H1 (cell line): ENCODE data around the gene ZNF462. TPM values are rescaled to one million over a fixed set of nuclear protein-coding genes. Genes with fewer than 3 reads are reported as not detected.

ENCODE experiments used
- CTCF ChIA-PET: fragments of 300-600 bp; sonication (Branson Sonifier 250); formaldehyde crosslinking; loops from one replicate; lab custom pipeline; 2021; ENCODE audit not compliant: partially characterized antibody; lab: Charles Lee
- POLR2A ChIA-PET: fragments of 300-600 bp; sonication (Branson Sonifier 250); formaldehyde crosslinking; loops from one replicate; lab custom pipeline; 2021; ENCODE audit warnings: inconsistent platforms; ENCODE audit not compliant: partially characterized antibody; lab: Charles Lee
- DNase-seq, 2 experiments: peaks; one replicate each; pipeline versions ENCODE4 v3.0.0 to v3.0.0-alpha.2; 2010 to 2022; ENCODE audit warnings: low spot score in 2 of 2, low read depth in 1 of 2, mixed read lengths in 1 of 2
- FAIRE-seq: peaks from 2 replicates; lab custom pipeline; 2011; peaks lifted over from hg19 to GRCh38; lab: Jason Lieb, UNC
- H2AFZ ChIP-seq: 2 replicates; pipeline ENCODE4 v1.8.1; 2012; ENCODE audit warnings: low read length, inconsistent platforms
- H2AK5ac ChIP-seq: 2 replicates; pipeline ENCODE4 v1.6.1; 2013; ENCODE audit warnings: low read depth, low read length
- H2BK120ac ChIP-seq: replicated peaks from 2 replicates; pipeline ENCODE3; 2013; ENCODE audit warnings: low read depth, low read length, inconsistent platforms
- H2BK12ac ChIP-seq: 2 replicates; pipeline ENCODE4 v1.6.1; 2013; ENCODE audit warnings: low read depth, low read length
- H2BK15ac ChIP-seq: 2 replicates; pipeline ENCODE4 v1.6.1; 2013; ENCODE audit warnings: low read length
- H2BK20ac ChIP-seq: 2 replicates; pipeline ENCODE4 v1.6.1; 2013; ENCODE audit warnings: low read length
- H2BK5ac ChIP-seq: 2 replicates; pipeline ENCODE4 v1.6.1; 2013; ENCODE audit warnings: low read depth, low read length
- H3K14ac ChIP-seq: 2 replicates; pipeline ENCODE4 v1.6.1; 2013; ENCODE audit warnings: inconsistent platforms; ENCODE audit not compliant: insufficient read length
- H3K18ac ChIP-seq: 2 replicates; pipeline ENCODE4 v1.6.1; 2013; ENCODE audit warnings: low read length; ENCODE audit errors: extremely low read depth
- H3K23ac ChIP-seq: 2 replicates; pipeline ENCODE4 v1.6.1; 2013; ENCODE audit warnings: inconsistent platforms; ENCODE audit not compliant: insufficient read length
- H3K23me2 ChIP-seq: 2 replicates; pipeline ENCODE4 v1.6.1; 2013; ENCODE audit warnings: low read depth, low read length
- H3K27ac ChIP-seq: 2 replicates; pipeline ENCODE4 v1.6.1; 2011; ENCODE audit warnings: low read depth, low read length, inconsistent platforms
- H3K27me3 ChIP-seq, 4 experiments: replicated peaks in 1 of 4; 1 replicate in 1 of 4; 2 replicates in 3 of 4; pipeline versions ENCODE4 v1.6.1 to v1.8.1; 2011 to 2013; ENCODE audit warnings: low read length in 3 of 4, mild to moderate bottlenecking in 3 of 4, inconsistent platforms in 2 of 4, mixed read lengths in 2 of 4, moderate library complexity in 1 of 4; ENCODE audit not compliant: control insufficient read depth in 3 of 4, insufficient read depth in 3 of 4; ENCODE audit errors: extremely low read depth in 1 of 4
- H3K36me3 ChIP-seq, 4 experiments: 2 replicates each; pipeline versions ENCODE4 v1.6.1 to v1.8.1; 2011 to 2013; ENCODE audit warnings: mild to moderate bottlenecking in 4 of 4, low read length in 3 of 4, moderate library complexity in 2 of 4, control low read depth in 1 of 4, inconsistent platforms in 1 of 4; ENCODE audit not compliant: insufficient read depth in 4 of 4, control insufficient read depth in 2 of 4
- H3K4ac ChIP-seq: replicated peaks from 2 replicates; pipeline ENCODE3; 2013; ENCODE audit warnings: low read length, low read depth, mixed read lengths, inconsistent platforms; ENCODE audit not compliant: insufficient read length
- H3K4me1 ChIP-seq, 4 experiments: replicated peaks in 1 of 4; 1 replicate in 1 of 4; 2 replicates in 3 of 4; pipeline versions ENCODE4 v1.6.1 to v1.8.1; 2011 to 2013; ENCODE audit warnings: low read length in 3 of 4, inconsistent platforms in 2 of 4, mixed read lengths in 1 of 4; ENCODE audit not compliant: insufficient read depth in 4 of 4, control insufficient read depth in 3 of 4
- H3K4me2 ChIP-seq, 2 experiments: 2 replicates each; pipeline versions ENCODE4 v1.6.1 to v1.8.1; 2011 to 2013; ENCODE audit warnings: low read depth in 2 of 2, low read length in 2 of 2, control low read depth in 1 of 2, inconsistent platforms in 1 of 2, mild to moderate bottlenecking in 1 of 2; ENCODE audit not compliant: insufficient read depth in 1 of 2
- H3K4me3 ChIP-seq, 4 experiments: fragments of 200-600, 300-600 bp in 1 of 4; sonication (generic), shearing (Covaris generic), sonication (Bioruptor Twin) in 1 of 4; 2 replicates each; pipeline versions ENCODE4 v1.5.1 to v1.8.1; 2011 to 2016; ENCODE audit warnings: low read length in 4 of 4, low read depth in 3 of 4, control low read depth in 2 of 4, inconsistent platforms in 2 of 4, mild to moderate bottlenecking in 2 of 4, mixed read lengths in 1 of 4, moderate library complexity in 1 of 4; ENCODE audit not compliant: insufficient read depth in 2 of 4; ENCODE audit errors: extremely low read depth in 1 of 4
- H3K56ac ChIP-seq: replicated peaks from 2 replicates; pipeline ENCODE3; 2013; ENCODE audit warnings: low read depth, mild to moderate bottlenecking, mixed read lengths, low read length, inconsistent platforms; ENCODE audit not compliant: insufficient read length
- H3K79me1 ChIP-seq: 2 replicates; pipeline ENCODE4 v1.6.1; 2013; ENCODE audit warnings: low read depth, low read length, control low read depth
- H3K79me2 ChIP-seq, 2 experiments: 2 replicates each; pipeline versions ENCODE4 v1.6.1 to v1.8.1; 2012 to 2013; ENCODE audit warnings: low read length in 2 of 2, mild to moderate bottlenecking in 2 of 2, inconsistent platforms in 1 of 2; ENCODE audit not compliant: insufficient read depth in 2 of 2, control insufficient read depth in 1 of 2
- H3K9ac ChIP-seq, 4 experiments: replicated peaks in 1 of 4; 1 replicate in 1 of 4; 2 replicates in 3 of 4; pipeline versions ENCODE4 v1.6.1 to v1.8.1; 2011 to 2013; ENCODE audit warnings: low read depth in 3 of 4, low read length in 3 of 4, control low read depth in 2 of 4, mild to moderate bottlenecking in 2 of 4, moderate library complexity in 2 of 4, inconsistent platforms in 1 of 4; ENCODE audit errors: extremely low read depth in 1 of 4
- H3K9me3 ChIP-seq, 2 experiments: 2 replicates each; pipeline versions ENCODE4 v1.6.1 to v1.8.1; 2012 to 2013; ENCODE audit warnings: mild to moderate bottlenecking in 2 of 2, moderate library complexity in 2 of 2, control low read depth in 1 of 2, inconsistent platforms in 1 of 2, low read depth in 1 of 2, low read length in 1 of 2, mixed read lengths in 1 of 2; ENCODE audit not compliant: insufficient read depth in 2 of 2
- H4K20me1 ChIP-seq, 2 experiments: replicated peaks in 1 of 2; 2 replicates each; pipeline versions ENCODE3 to v1.8.1; 2011 to 2013; ENCODE audit warnings: inconsistent platforms in 2 of 2, low read length in 2 of 2, mild to moderate bottlenecking in 1 of 2; ENCODE audit not compliant: insufficient read depth in 2 of 2, control insufficient read depth in 1 of 2
- H4K5ac ChIP-seq: 2 replicates; pipeline ENCODE4 v1.6.1; 2013; ENCODE audit warnings: low read length, low read depth, mixed read lengths, inconsistent platforms; ENCODE audit not compliant: insufficient read length
- H4K8ac ChIP-seq: 2 replicates; pipeline ENCODE4 v1.8.0; 2013; ENCODE audit warnings: mild to moderate bottlenecking, moderate library complexity, low read length, inconsistent platforms; ENCODE audit not compliant: insufficient read depth; ENCODE audit errors: extremely low read depth
- H4K91ac ChIP-seq: replicated peaks from 2 replicates; pipeline ENCODE3; 2013; ENCODE audit warnings: low read length, mixed read lengths, inconsistent platforms; ENCODE audit not compliant: insufficient read length
- ATF2 ChIP-seq: IDR thresholded peaks from 2 replicates; pipeline ENCODE4 v1.6.1; 2012; ENCODE audit warnings: low read length, inconsistent platforms
- CREB1 ChIP-seq: IDR thresholded peaks from 2 replicates; pipeline ENCODE4 v1.6.1; 2012; ENCODE audit warnings: inconsistent platforms
- E2F6 ChIP-seq: IDR thresholded peaks from 2 replicates; pipeline ENCODE4 v1.6.1; 2012; ENCODE audit warnings: inconsistent platforms
- NANOG ChIP-seq: IDR thresholded peaks from 2 replicates; pipeline ENCODE4 v1.6.1; 2011; ENCODE audit warnings: low read length, low read depth, mild to moderate bottlenecking, inconsistent platforms; ENCODE audit not compliant: insufficient read depth, poor library complexity, severe bottlenecking
- POU5F1 ChIP-seq: IDR thresholded peaks from 2 replicates; pipeline ENCODE4 v1.6.1; 2011; ENCODE audit warnings: low read depth, mild to moderate bottlenecking, low read length, moderate library complexity
- TAF1 ChIP-seq: IDR thresholded peaks from 2 replicates; pipeline ENCODE4 v1.6.1; 2011; ENCODE audit warnings: mild to moderate bottlenecking, low read depth, low read length
- TEAD4 ChIP-seq: IDR thresholded peaks from 2 replicates; pipeline ENCODE4 v1.6.1; 2012; ENCODE audit warnings: low read depth, low read length, inconsistent platforms, mixed read lengths
- USF2 ChIP-seq: IDR thresholded peaks from 2 replicates; pipeline ENCODE4 v1.6.1; 2011; ENCODE audit warnings: low read length, improper control_type of control experiment
- ZNF274 ChIP-seq: IDR thresholded peaks from 2 replicates; pipeline ENCODE4 v1.7.0; 2012; ENCODE audit warnings: low read length, borderline replicate concordance; ENCODE audit errors: extremely low read depth
- WGBS, 2 experiments: shearing (Covaris generic) in 1 of 2; methylation state at CpG; one replicate each; pipeline versions ENCODE4 v1.1.6 to v1.1.7; 2013 to 2015; ENCODE audit warnings: low lambda C conversion rate in 2 of 2, mixed read lengths in 2 of 2, inconsistent platforms in 1 of 2, low coverage in 1 of 2, missing lambda C conversion rate in 1 of 2; ENCODE audit not compliant: insufficient replicate concordance in 2 of 2, insufficient coverage in 1 of 2, insufficient read length in 1 of 2; ENCODE audit errors: extremely low coverage in 1 of 2, missing lambda C conversion rate in 1 of 2; 5-methylcytosine and 5-hydroxymethylcytosine counted together
- polyA plus RNA-seq, 7 experiments: library from polyadenylated mRNA; depleted of rRNA in 3 of 7; stranded (reverse) in 5 of 7; unstranded in 2 of 7; fragments of >200 nt in 5 of 7; fragments of 200-250 nt in 2 of 7; gene quantifications; 1 replicate in 5 of 7; 2 replicates in 1 of 7; 4 replicates in 1 of 7; pipeline versions ENCODE4 v1.2.1 to v1.2.3, GENCODE V29; 2011 to 2013; ENCODE audit warnings: missing spikeins in 2 of 7, mixed read lengths in 2 of 7
- total RNA-seq: library from RNA; stranded (reverse); fragmentation: NEBNext Ultra II Directional; extraction: Animal tissue kit (Norgen Biotek cat#: 25700); gene quantifications from 2 replicates; pipeline ENCODE4 v1.2.1, GENCODE V29; 2021

The ZNF462 gene
- total and polyA plus RNA-seq, 2 of the 8 experiments (the other 6 are each of a cell fraction or from before 2014, with no cell fraction given) = 30.0 to 163 TPM

GRCh38 chr9:107046692-107047091, 183.7 kb downstream of the ZNF462 start:
- FAIRE-seq (no peak), DNase-seq (no peak)
- no peak overlapping the region for H2BK12ac ChIP-seq
- WGBS, 2 experiments = 88% methylated on average over 1 of the region's 1 CpG; no CpG with 5 or more reads in 1 of the 2 experiments
- H3K79me1 ChIP-seq = no peaks in the 10 kb centered on the region
- no peak overlapping the region for H4K5ac ChIP-seq
- no peak overlapping the region for H2BK120ac ChIP-seq
- H3K27ac ChIP-seq = no peak overlapping the region
- no peak overlapping the region for H2AFZ ChIP-seq
- H2BK5ac ChIP-seq = no peak overlapping the region
- no peak overlapping the region for H2BK20ac ChIP-seq
- no peak overlapping the region for H3K4me3 ChIP-seq
- TF ChIP-seq E2F6 (no peak), POU5F1 (no peak), TAF1 (no peak), ATF2 (no peak), USF2 (no peak), TEAD4 (no peak), ZNF274 (no peak), NANOG (no peak), CREB1 (no peak)
- no peak overlapping the region for H3K18ac ChIP-seq
- H3K23me2 ChIP-seq = no peaks in the 10 kb centered on the region
- ChIA-PET CTCF (interaction anchor here (0.8 to 4.6 kb wide), 2 partner anchors 10 to 18 kb away, joined by 3 to 22 read pairs; no protein-coding TSS in a partner anchor), POLR2A (no interaction called here)
- H3K79me2 ChIP-seq = no peaks in the 10 kb centered on the region
- H2AK5ac ChIP-seq = no peak overlapping the region
- no peak overlapping the region for H4K8ac ChIP-seq
- H2BK15ac ChIP-seq = no peak overlapping the region
- no peak overlapping the region for H3K56ac ChIP-seq
- peaks cover 0 to 15% (median 7%) of the 10 kb centered on the region in 4 experiments; a peak in 6 of 7 replicates for H3K4me1 ChIP-seq
- no peak overlapping the region for H3K4ac ChIP-seq
- H4K20me1 ChIP-seq = no peaks in the 10 kb centered on the region
- no peaks in the 10 kb centered on the region; a peak in 1 of 7 replicates for H3K27me3 ChIP-seq
- H3K14ac ChIP-seq = no peak overlapping the region
- no peak overlapping the region for H3K4me2 ChIP-seq
- H4K91ac ChIP-seq = no peak overlapping the region
- H3K9me3 ChIP-seq = no peaks in the 10 kb centered on the region; a peak in 1 of 4 replicates
- no peak overlapping the region for H3K23ac ChIP-seq
- no peaks in the 10 kb centered on the region for H3K36me3 ChIP-seq
- H3K9ac ChIP-seq = no peak overlapping the region
